ENCODE data around the gene STAT4. TPM values are rescaled to one million over a fixed set of nuclear protein-coding genes. Genes with fewer than 3 reads are reported as not detected.

STAT4 gene
- total and polyA plus RNA-seq, 4 donors, result 0.85 to 7.9 (median 3.2) TPM

- Histone ChIP-seq H3K9ac (ENCODE audit: low read depth in 1 of 2, low read length in 2 of 2) (no peak overlapping the region), H3K4me3 (ENCODE audit: low read depth in 1 of 3, low read length in 3 of 3) (no peak overlapping the region), H3K9me3 (ENCODE audit: control insufficient read depth in 4 of 4, low read length in 3 of 4) (no peaks in the 10 kb centered on the region), H3K36me3 (ENCODE audit: control insufficient read depth in 4 of 4, insufficient read depth in 3 of 4, low read depth in 1 of 4, low read length in 3 of 4) (no peaks in the 10 kb centered on the region), H3K27me3 (ENCODE audit: control insufficient read depth in 4 of 4, insufficient read depth in 4 of 4, low read length in 3 of 4) (no peaks in the 10 kb centered on the region), H3K4me1 (ENCODE audit: control insufficient read depth in 4 of 4, insufficient read depth in 4 of 4, low read length in 3 of 4) (peaks cover 0 to 5% (median under 1%) of the 10 kb centered on the region in 4 donors), H3K27ac (ENCODE audit: low read depth in 1 of 2, low read length in 2 of 2) (no peak overlapping the region)
- DNase-seq (ENCODE audit: low spot score), result no peak
- TF ChIP-seq RAD21 (IDR thresholded peaks at IDR 0.05) (no peak), REST (IDR thresholded peaks at IDR 0.05) (no peak), YY1 (IDR thresholded peaks at IDR 0.05) (no peak), ATF3 (IDR thresholded peaks at IDR 0.05) (no peak), NR2F2 (IDR thresholded peaks at IDR 0.05) (no peak), GABPA (IDR thresholded peaks at IDR 0.05 in 1 of 2, conservative IDR thresholded peaks at IDR 0.05 in 1 of 2) (no peak), EGR1 (IDR thresholded peaks at IDR 0.05; ENCODE audit: low read depth in 2 of 2) (no peak), MAX (IDR thresholded peaks at IDR 0.05) (no peak), ZBTB33 (IDR thresholded peaks at IDR 0.05) (no peak), HNF4G (IDR thresholded peaks at IDR 0.05) (no peak)
- WGBS, result 96% methylated on average over 3 of the region's 3 CpGs
These were observed 107.4 kb downstream of the STAT4 start for GRCh38 chr2:191043438-191043837.

GRCh38 chr2:191041418-191042161 lies 109.2 kb downstream of the STAT4 start:
- Histone ChIP-seq H3K9ac (ENCODE audit: low read depth in 1 of 2, low read length in 2 of 2) (no peak overlapping the region), H3K9me3 (ENCODE audit: control insufficient read depth in 4 of 4, low read length in 3 of 4) (no peaks in the 10 kb centered on the region), H3K27ac (ENCODE audit: low read depth in 1 of 2, low read length in 2 of 2) (no peak overlapping the region), H3K4me3 (ENCODE audit: low read depth in 1 of 3, low read length in 3 of 3) (no peak overlapping the region), H3K27me3 (ENCODE audit: control insufficient read depth in 4 of 4, insufficient read depth in 4 of 4, low read length in 3 of 4) (no peaks in the 10 kb centered on the region), H3K4me1 (ENCODE audit: control insufficient read depth in 4 of 4, insufficient read depth in 4 of 4, low read length in 3 of 4) (peaks cover 0 to 2% (median 0%) of the 10 kb centered on the region in 4 donors), H3K36me3 (ENCODE audit: control insufficient read depth in 4 of 4, insufficient read depth in 3 of 4, low read depth in 1 of 4, low read length in 3 of 4) (peaks cover 0 to 4% (median 0%) of the 10 kb centered on the region in 4 donors)
- WGBS, result 91% methylated on average over 3 of the region's 3 CpGs
- TF ChIP-seq CTCF (IDR thresholded peaks at IDR 0.05; ENCODE audit: low read depth, low read length, missing input control) (no peak), GABPA (IDR thresholded peaks at IDR 0.05 in 1 of 2, conservative IDR thresholded peaks at IDR 0.05 in 1 of 2) (no peak), TAF1 (conservative IDR thresholded peaks at IDR 0.05) (no peak), JUND (IDR thresholded peaks at IDR 0.05) (peak; percentile 34 to 79), MAX (IDR thresholded peaks at IDR 0.05) (no peak), YY1 (IDR thresholded peaks at IDR 0.05) (no peak), RAD21 (IDR thresholded peaks at IDR 0.05) (no peak), RXRA (IDR thresholded peaks at IDR 0.05) (peak in 1 of 2 donors; percentile 40), REST (IDR thresholded peaks at IDR 0.05) (no peak), ZBTB33 (IDR thresholded peaks at IDR 0.05) (no peak), EGR1 (IDR thresholded peaks at IDR 0.05; ENCODE audit: low read depth in 2 of 2) (no peak), HNF4A (conservative IDR thresholded peaks at IDR 0.05) (peak in 1 of 2 donors; percentile 58)
- DNase-seq (ENCODE audit: low spot score), result no peak

Data from liver (tissue), 9 donors.